LNCaP clone FGC (cell line): ENCODE data around the gene ATP11C.

Experiments
- DNase-seq: peaks from one replicate; pipeline ENCODE4 v3.0.0-alpha.2; 2011; ENCODE audit warnings: low read depth
- H3K4me3 ChIP-seq: 2 replicates; pipeline ENCODE4 v1.5.1; 2011; ENCODE audit warnings: mild to moderate bottlenecking, low read depth, low read length, control low read depth
- CTCF ChIP-seq: IDR thresholded peaks from 2 replicates; pipeline ENCODE4 v1.5.1; 2012; ENCODE audit warnings: mild to moderate bottlenecking; ENCODE audit not compliant: control insufficient read depth, insufficient read depth; ENCODE audit errors: extremely low read depth

ATP11C gene

GRCh38 chrX:139802048-139802447 is 130.8 kb downstream of the ATP11C start:
- no peak overlapping the region for H3K4me3 ChIP-seq
- TF ChIP-seq CTCF: no peak
- no peak for DNase-seq

GRCh38 chrX:139801397-139801813 is 131.4 kb downstream of the ATP11C start:
- no peak for DNase-seq
- H3K4me3 ChIP-seq: no peak overlapping the region
- no peak for TF ChIP-seq CTCF

GRCh38 chrX:139798701-139799100 is 134.2 kb downstream of the ATP11C start:
- no peak for TF ChIP-seq CTCF
- no peak overlapping the region for H3K4me3 ChIP-seq
- DNase-seq: no peak

GRCh38 chrX:139795196-139795595 is 137.7 kb downstream of the ATP11C start:
- no peak overlapping the region for H3K4me3 ChIP-seq
- no peak for DNase-seq
- no peak for TF ChIP-seq CTCF

GRCh38 chrX:139787601-139788000 is 145.3 kb downstream of the ATP11C start:
- DNase-seq: no peak
- no peak overlapping the region for H3K4me3 ChIP-seq
- no peak for TF ChIP-seq CTCF

GRCh38 chrX:139784807-139785206 is 148.0 kb downstream of the ATP11C start:
- TF ChIP-seq CTCF: no peak
- no peak for DNase-seq
- H3K4me3 ChIP-seq: no peak overlapping the region

GRCh38 chrX:139783959-139784358 is 148.9 kb downstream of the ATP11C start:
- no peak for TF ChIP-seq CTCF
- DNase-seq: no peak

More at GRCh38 chrX:139783959-139784358, 148.9 kb downstream of the ATP11C start:
- no peak overlapping the region for H3K4me3 ChIP-seq
